Measurements from ENCODE around the gene ANP32A. TPM values are rescaled to one million over a fixed set of nuclear protein-coding genes. Genes with fewer than 3 reads are reported as not detected.

ANP32A gene
- total and polyA plus RNA-seq, 9 of the 15 experiments (the other 6 are each of a cell fraction or from before 2014, with no cell fraction given) = 13.2 to 656 (median 210) TPM

- TF ChIP-seq, protein P1, sequence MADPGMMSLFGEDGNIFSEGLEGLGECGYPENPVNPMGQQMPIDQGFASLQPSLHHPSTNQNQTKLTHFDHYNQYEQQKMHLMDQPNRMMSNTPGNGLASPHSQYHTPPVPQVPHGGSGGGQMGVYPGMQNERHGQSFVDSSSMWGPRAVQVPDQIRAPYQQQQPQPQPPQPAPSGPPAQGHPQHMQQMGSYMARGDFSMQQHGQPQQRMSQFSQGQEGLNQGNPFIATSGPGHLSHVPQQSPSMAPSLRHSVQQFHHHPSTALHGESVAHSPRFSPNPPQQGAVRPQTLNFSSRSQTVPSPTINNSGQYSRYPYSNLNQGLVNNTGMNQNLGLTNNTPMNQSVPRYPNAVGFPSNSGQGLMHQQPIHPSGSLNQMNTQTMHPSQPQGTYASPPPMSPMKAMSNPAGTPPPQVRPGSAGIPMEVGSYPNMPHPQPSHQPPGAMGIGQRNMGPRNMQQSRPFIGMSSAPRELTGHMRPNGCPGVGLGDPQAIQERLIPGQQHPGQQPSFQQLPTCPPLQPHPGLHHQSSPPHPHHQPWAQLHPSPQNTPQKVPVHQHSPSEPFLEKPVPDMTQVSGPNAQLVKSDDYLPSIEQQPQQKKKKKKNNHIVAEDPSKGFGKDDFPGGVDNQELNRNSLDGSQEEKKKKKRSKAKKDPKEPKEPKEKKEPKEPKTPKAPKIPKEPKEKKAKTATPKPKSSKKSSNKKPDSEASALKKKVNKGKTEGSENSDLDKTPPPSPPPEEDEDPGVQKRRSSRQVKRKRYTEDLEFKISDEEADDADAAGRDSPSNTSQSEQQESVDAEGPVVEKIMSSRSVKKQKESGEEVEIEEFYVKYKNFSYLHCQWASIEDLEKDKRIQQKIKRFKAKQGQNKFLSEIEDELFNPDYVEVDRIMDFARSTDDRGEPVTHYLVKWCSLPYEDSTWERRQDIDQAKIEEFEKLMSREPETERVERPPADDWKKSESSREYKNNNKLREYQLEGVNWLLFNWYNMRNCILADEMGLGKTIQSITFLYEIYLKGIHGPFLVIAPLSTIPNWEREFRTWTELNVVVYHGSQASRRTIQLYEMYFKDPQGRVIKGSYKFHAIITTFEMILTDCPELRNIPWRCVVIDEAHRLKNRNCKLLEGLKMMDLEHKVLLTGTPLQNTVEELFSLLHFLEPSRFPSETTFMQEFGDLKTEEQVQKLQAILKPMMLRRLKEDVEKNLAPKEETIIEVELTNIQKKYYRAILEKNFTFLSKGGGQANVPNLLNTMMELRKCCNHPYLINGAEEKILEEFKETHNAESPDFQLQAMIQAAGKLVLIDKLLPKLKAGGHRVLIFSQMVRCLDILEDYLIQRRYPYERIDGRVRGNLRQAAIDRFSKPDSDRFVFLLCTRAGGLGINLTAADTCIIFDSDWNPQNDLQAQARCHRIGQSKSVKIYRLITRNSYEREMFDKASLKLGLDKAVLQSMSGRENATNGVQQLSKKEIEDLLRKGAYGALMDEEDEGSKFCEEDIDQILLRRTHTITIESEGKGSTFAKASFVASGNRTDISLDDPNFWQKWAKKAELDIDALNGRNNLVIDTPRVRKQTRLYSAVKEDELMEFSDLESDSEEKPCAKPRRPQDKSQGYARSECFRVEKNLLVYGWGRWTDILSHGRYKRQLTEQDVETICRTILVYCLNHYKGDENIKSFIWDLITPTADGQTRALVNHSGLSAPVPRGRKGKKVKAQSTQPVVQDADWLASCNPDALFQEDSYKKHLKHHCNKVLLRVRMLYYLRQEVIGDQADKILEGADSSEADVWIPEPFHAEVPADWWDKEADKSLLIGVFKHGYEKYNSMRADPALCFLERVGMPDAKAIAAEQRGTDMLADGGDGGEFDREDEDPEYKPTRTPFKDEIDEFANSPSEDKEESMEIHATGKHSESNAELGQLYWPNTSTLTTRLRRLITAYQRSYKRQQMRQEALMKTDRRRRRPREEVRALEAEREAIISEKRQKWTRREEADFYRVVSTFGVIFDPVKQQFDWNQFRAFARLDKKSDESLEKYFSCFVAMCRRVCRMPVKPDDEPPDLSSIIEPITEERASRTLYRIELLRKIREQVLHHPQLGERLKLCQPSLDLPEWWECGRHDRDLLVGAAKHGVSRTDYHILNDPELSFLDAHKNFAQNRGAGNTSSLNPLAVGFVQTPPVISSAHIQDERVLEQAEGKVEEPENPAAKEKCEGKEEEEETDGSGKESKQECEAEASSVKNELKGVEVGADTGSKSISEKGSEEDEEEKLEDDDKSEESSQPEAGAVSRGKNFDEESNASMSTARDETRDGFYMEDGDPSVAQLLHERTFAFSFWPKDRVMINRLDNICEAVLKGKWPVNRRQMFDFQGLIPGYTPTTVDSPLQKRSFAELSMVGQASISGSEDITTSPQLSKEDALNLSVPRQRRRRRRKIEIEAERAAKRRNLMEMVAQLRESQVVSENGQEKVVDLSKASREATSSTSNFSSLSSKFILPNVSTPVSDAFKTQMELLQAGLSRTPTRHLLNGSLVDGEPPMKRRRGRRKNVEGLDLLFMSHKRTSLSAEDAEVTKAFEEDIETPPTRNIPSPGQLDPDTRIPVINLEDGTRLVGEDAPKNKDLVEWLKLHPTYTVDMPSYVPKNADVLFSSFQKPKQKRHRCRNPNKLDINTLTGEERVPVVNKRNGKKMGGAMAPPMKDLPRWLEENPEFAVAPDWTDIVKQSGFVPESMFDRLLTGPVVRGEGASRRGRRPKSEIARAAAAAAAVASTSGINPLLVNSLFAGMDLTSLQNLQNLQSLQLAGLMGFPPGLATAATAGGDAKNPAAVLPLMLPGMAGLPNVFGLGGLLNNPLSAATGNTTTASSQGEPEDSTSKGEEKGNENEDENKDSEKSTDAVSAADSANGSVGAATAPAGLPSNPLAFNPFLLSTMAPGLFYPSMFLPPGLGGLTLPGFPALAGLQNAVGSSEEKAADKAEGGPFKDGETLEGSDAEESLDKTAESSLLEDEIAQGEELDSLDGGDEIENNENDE (IDR thresholded peaks at IDR 0.05; ENCODE audit: low read depth, low read length) = no peak
- TF ChIP-seq ZNF507 (tag; conservative IDR thresholded peaks at IDR 0.05) (no peak), CAMTA2 (CRISPR knock-in tag; conservative IDR thresholded peaks at IDR 0.05) (no peak), ELK1 (CRISPR knock-in tag; IDR thresholded peaks at IDR 0.05) (no peak), MED1 (CRISPR knock-in tag; IDR thresholded peaks at IDR 0.05; ENCODE audit: borderline replicate concordance) (no peak), NFRKB (IDR thresholded peaks at IDR 0.05; ENCODE audit: low read depth) (no peak), HOXB6 (CRISPR knock-in tag; IDR thresholded peaks at IDR 0.05; ENCODE audit: borderline replicate concordance) (no peak), PRMT5 (CRISPR knock-in tag; IDR thresholded peaks at IDR 0.05) (no peak), ELF2 (CRISPR knock-in tag; IDR thresholded peaks at IDR 0.05) (no peak)
Measured at GRCh38 chr15:68735610-68736009, 85.1 kb downstream of the ANP32A start (continued).

All from K562 (cell line).